HK-2 (cell line): ENCODE results near the gene CUL3.
"Not testable (repeated sequence)": the region's sequence is repeated elsewhere in the genome, so short reads cannot be mapped to it uniquely, and the experiment has no call there.

ENCODE experiments used
- DNase-seq: peaks from one replicate; pipeline ENCODE4 v3.0.0-alpha.2; 2018; ENCODE audit not compliant: unreplicated experiment

Gene CUL3

GRCh38 chr2:224585211-224586088 is at the start of gene CUL3:
CUL3 (minus strand) TSS chr2:224585363; CDS start chr2:224585009, 354 bp downstream.
- DNase-seq: peak; percentile 100

GRCh38 chr2:224630659-224631550 is 45.7 kb upstream of the CUL3 start:
- DNase-seq: no peak

- no peak for DNase-seq
These were observed 43.3 kb upstream of the CUL3 start for GRCh38 chr2:224628416-224628815.

GRCh38 chr2:224626735-224627134 is 41.6 kb upstream of the CUL3 start:
- no peak for DNase-seq

- no peak for DNase-seq
These were observed 28.6 kb upstream of the CUL3 start for GRCh38 chr2:224613543-224614286.

- no peak for DNase-seq
These were observed 27.4 kb upstream of the CUL3 start for GRCh38 chr2:224612578-224612977.

- DNase-seq: no peak
These were observed 26.8 kb upstream of the CUL3 start for GRCh38 chr2:224611938-224612337.

GRCh38 chr2:224608104-224608503 is 22.9 kb upstream of the CUL3 start:
- no peak for DNase-seq

- DNase-seq: not testable (repeated sequence)
These were observed 18.8 kb upstream of the CUL3 start for GRCh38 chr2:224603746-224604500.

- not testable (repeated sequence) for DNase-seq
These were observed 17.7 kb upstream of the CUL3 start for GRCh38 chr2:224602778-224603375.

- no peak for DNase-seq
These were observed 16.8 kb upstream of the CUL3 start for GRCh38 chr2:224601923-224602322.

- DNase-seq: no peak
These were observed 13.5 kb upstream of the CUL3 start for GRCh38 chr2:224598678-224599077.

- no peak for DNase-seq
These were observed 11.1 kb upstream of the CUL3 start for GRCh38 chr2:224596289-224596688.

- DNase-seq: no peak
These were observed 10.4 kb upstream of the CUL3 start for GRCh38 chr2:224595518-224595917.

- no peak for DNase-seq
These were observed 9.7 kb upstream of the CUL3 start for GRCh38 chr2:224594840-224595239.

GRCh38 chr2:224591220-224591619 is 6.1 kb upstream of the CUL3 start:
- DNase-seq: no peak

- DNase-seq: no peak
These were observed 1.0 kb upstream of the CUL3 start for GRCh38 chr2:224586127-224586695.

- DNase-seq: peak; percentile 52
These were observed 365 bp downstream of the CUL3 start for GRCh38 chr2:224584785-224585210.

- peak; percentile 25 for DNase-seq
These were observed 915 bp downstream of the CUL3 start for GRCh38 chr2:224584111-224584784.

- not testable (repeated sequence) for DNase-seq
These were observed 2.1 kb downstream of the CUL3 start for GRCh38 chr2:224583033-224583432.
